ENCODE data around the gene NFIC. TPM values are rescaled to one million over a fixed set of nuclear protein-coding genes. Genes with fewer than 3 reads are reported as not detected.

The NFIC gene
- total RNA-seq, 1 experiment from 2014 or later: 8.0 TPM

- H3K14ac ChIP-seq (ENCODE audit: insufficient read depth, low read length): no peak overlapping the region
- no peaks in the 10 kb centered on the region; a peak in 1 of 5 replicates for H3K9me3 Mint-ChIP-seq
These were observed 16.2 kb downstream of the NFIC start for GRCh38 chr19:3382460-3383100.

More at GRCh38 chr19:3382460-3383100, 16.2 kb downstream of the NFIC start:
- H2BK5ac ChIP-seq (ENCODE audit: insufficient read length, low read length): no peak overlapping the region
- no peak overlapping the region for H4K91ac ChIP-seq (ENCODE audit: insufficient read length, low read depth, low read length)
- H3K79me1 ChIP-seq (ENCODE audit: insufficient read depth, low read depth, low read length, poor library complexity, severe bottlenecking): no peaks in the 10 kb centered on the region
- H3K9me3 ChIP-seq (ENCODE audit: control insufficient read depth, low read depth, low read length): no peaks in the 10 kb centered on the region
- no peaks in the 10 kb centered on the region for H3K36me3 Mint-ChIP-seq (ENCODE audit: insufficient read depth in 1 of 3, low read depth in 3 of 3)
- no peak overlapping the region for H2BK120ac ChIP-seq (ENCODE audit: low read depth, low read length, poor library complexity, severe bottlenecking)
- no peak overlapping the region; a peak in 1 of 5 replicates for H3K4me3 Mint-ChIP-seq
- H3K23me2 ChIP-seq (ENCODE audit: insufficient read length, low read depth, low read length, poor library complexity, severe bottlenecking): no peaks in the 10 kb centered on the region
- H3K18ac ChIP-seq (ENCODE audit: insufficient read length, low read depth, low read length): no peak overlapping the region
- H3K9ac ChIP-seq (ENCODE audit: extremely low read depth, insufficient read length, low read length): no peak overlapping the region
- H3K79me2 ChIP-seq (ENCODE audit: insufficient read depth, low read length): no peaks in the 10 kb centered on the region
- H2BK15ac ChIP-seq (ENCODE audit: low read depth, low read length): no peak overlapping the region
- no peak for DNase-seq
- no peak overlapping the region for H3K4ac ChIP-seq (ENCODE audit: low read depth, low read length)
- TF ChIP-seq, protein P1, sequence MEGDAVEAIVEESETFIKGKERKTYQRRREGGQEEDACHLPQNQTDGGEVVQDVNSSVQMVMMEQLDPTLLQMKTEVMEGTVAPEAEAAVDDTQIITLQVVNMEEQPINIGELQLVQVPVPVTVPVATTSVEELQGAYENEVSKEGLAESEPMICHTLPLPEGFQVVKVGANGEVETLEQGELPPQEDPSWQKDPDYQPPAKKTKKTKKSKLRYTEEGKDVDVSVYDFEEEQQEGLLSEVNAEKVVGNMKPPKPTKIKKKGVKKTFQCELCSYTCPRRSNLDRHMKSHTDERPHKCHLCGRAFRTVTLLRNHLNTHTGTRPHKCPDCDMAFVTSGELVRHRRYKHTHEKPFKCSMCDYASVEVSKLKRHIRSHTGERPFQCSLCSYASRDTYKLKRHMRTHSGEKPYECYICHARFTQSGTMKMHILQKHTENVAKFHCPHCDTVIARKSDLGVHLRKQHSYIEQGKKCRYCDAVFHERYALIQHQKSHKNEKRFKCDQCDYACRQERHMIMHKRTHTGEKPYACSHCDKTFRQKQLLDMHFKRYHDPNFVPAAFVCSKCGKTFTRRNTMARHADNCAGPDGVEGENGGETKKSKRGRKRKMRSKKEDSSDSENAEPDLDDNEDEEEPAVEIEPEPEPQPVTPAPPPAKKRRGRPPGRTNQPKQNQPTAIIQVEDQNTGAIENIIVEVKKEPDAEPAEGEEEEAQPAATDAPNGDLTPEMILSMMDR (conservative IDR thresholded peaks at IDR 0.05): no peak
- H3K4me1 Mint-ChIP-seq: peaks cover 0 to 16% of the 10 kb centered on the region in 2 experiments; a peak in 2 of 4 replicates
- no peak overlapping the region for H3K27ac ChIP-seq (ENCODE audit: insufficient read length, low read depth, low read length)
- H3K56ac ChIP-seq (ENCODE audit: insufficient read length, low read depth, low read length): no peak overlapping the region
- no peak overlapping the region for H3T11ph ChIP-seq (ENCODE audit: low read length)
- H3K23ac ChIP-seq (ENCODE audit: insufficient read length, low read depth, low read length): no peak overlapping the region
- H3K27ac Mint-ChIP-seq: no peak overlapping the region
- no peak overlapping the region for H2BK12ac ChIP-seq (ENCODE audit: insufficient read length, low read depth, low read length)
- no peak overlapping the region for H3K4me2 ChIP-seq (ENCODE audit: insufficient read depth, insufficient read length, low read length)
- H3K27me3 Mint-ChIP-seq (ENCODE audit: low read depth): peaks cover 54% of the 10 kb centered on the region
- H2AK5ac ChIP-seq (ENCODE audit: insufficient read length, low read length): no peak overlapping the region
- H2AFZ ChIP-seq (ENCODE audit: low read length): no peak overlapping the region
- H4K8ac ChIP-seq (replicated peaks; ENCODE audit: insufficient read length, low read depth, low read length): no peak overlapping the region
- no peak overlapping the region for H2BK20ac ChIP-seq (ENCODE audit: low read depth, low read length, poor library complexity, severe bottlenecking)
- H3K27me3 ChIP-seq (ENCODE audit: insufficient read depth, low read length): no peaks in the 10 kb centered on the region
- no CpG with 5 or more reads among the region's 14 CpGs for WGBS (ENCODE audit: extremely low coverage, insufficient read length, low lambda C conversion rate)
- peaks cover 3% of the 10 kb centered on the region for H4K20me1 ChIP-seq (ENCODE audit: control insufficient read depth, insufficient read depth, insufficient read length)
- no peaks in the 10 kb centered on the region for H3K4me1 ChIP-seq (ENCODE audit: insufficient read depth, low read length)
- no peak overlapping the region for H4K5ac ChIP-seq (ENCODE audit: insufficient read length, low read depth, low read length)
